ENCODE measurements around the gene CFAP410. TPM values are rescaled to one million over a fixed set of nuclear protein-coding genes. Genes with fewer than 3 reads are reported as not detected.

CFAP410 gene
- total RNA-seq, 1 donor from 2014 or later, result 11.2 TPM

DNA sequence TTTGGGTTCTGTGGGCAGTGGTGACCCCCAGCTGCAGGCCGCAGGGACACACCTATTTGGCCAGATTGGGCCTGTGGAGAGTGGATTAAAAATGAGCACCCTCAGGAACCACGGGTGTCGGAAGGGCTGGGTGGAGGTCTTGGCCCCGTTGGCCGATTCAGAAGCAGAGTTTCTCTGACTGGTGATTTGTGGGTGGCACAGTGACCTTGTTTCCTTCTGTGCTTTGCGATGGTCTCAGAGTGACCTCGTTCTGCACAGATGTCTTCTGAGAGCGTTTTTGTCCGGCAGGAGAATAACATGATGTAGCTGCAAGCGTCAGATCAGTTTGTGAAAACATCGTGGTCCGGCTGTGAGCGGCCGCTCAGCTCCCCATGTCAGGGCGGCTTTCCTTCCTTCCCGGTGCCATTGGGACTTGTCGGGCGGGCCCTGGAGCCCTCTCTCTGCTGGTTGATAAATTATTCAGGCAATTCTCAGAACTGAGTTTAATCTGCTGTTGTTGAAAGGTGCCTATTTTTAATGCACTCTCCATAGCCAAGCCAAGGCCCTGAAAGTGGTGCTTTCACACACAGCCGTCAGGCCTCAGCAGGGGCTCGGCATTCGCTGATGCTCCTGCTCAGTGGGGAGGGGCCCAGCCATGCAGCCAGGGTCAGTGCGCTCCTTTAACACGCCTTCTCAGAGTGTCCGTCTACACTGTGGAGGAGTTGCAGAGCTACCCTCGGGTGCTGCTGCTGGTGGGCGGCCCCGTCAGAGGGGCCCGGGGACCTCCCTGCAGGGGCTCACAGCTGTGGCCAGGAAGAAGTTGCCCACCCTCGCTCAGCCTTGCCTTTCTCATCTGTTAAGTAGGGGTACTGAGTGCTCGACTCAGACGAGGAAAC lies 41.0 kb upstream of the CFAP410 start:
- DNase-seq (ENCODE audit: low read depth), result no peak
- TF ChIP-seq, protein P1, sequence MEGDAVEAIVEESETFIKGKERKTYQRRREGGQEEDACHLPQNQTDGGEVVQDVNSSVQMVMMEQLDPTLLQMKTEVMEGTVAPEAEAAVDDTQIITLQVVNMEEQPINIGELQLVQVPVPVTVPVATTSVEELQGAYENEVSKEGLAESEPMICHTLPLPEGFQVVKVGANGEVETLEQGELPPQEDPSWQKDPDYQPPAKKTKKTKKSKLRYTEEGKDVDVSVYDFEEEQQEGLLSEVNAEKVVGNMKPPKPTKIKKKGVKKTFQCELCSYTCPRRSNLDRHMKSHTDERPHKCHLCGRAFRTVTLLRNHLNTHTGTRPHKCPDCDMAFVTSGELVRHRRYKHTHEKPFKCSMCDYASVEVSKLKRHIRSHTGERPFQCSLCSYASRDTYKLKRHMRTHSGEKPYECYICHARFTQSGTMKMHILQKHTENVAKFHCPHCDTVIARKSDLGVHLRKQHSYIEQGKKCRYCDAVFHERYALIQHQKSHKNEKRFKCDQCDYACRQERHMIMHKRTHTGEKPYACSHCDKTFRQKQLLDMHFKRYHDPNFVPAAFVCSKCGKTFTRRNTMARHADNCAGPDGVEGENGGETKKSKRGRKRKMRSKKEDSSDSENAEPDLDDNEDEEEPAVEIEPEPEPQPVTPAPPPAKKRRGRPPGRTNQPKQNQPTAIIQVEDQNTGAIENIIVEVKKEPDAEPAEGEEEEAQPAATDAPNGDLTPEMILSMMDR (conservative IDR thresholded peaks at IDR 0.05; ENCODE audit: low read depth, low read length), result no peak
- no peak overlapping the region for H3K4me3 ChIP-seq (ENCODE audit: low read depth, low read length)

DNA sequence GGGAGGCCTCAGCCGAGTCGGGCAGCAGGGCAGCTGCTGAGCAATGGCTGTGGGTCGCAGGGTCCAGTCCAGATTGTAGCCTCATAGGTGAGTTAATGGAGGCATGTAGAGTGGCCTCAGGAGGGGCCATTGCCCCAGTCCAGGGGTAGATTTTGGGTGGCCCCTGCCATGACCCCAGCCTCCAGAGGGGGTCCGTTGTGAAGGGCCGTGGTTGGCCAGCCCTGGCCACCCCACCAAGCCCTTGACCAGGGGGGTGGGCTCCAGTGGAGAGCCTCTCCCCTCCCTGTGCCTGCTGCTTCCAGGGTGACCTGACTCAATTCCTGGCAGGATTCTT lies 40.3 kb upstream of the CFAP410 start:
- TF ChIP-seq, protein P1 (conservative IDR thresholded peaks at IDR 0.05; ENCODE audit: low read depth, low read length), result no peak
- no peak overlapping the region for H3K4me3 ChIP-seq (ENCODE audit: low read depth, low read length)

DNA sequence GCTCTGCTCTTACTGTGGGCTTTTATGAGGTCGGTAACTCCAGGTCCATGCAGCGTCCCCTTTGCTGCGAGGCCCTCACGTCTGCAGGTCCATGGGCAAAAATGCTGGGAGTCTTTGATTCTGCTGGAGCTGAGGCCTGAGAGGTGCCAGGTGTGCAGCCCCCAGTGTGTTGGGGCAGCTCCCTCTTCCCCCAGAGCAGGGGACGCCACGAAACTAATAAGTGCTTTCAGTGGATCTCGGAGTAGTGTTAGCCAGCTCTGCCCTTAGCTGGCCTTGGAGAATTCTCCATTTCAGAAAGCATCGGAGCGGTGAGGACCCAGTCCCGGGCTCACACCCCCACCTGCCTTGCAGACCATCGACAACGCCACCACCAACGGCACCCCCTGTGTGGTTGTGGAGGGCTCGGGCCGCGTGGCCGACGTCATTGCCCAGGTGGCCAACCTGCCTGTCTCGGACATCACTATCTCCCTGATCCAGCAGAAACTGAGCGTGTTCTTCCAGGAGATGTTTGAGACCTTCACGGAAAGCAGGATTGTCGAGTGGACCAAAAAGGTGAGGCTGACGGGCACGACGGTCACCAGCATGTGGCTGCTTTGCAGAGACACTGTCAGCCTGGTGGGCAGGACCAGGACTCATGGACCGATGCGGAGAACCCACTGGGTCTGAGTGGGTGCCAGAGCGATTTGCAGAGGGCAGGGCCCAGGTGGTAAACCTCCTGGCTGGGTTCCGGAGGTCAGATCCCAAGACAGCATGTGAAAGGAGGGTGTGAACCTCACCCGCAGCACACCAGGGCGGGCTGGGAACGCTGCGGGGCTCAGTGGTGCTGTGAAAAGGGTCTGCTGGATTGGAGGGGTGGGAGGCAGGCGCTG lies 39.7 kb upstream of the CFAP410 start:
- DNase-seq (ENCODE audit: low read depth), result no peak
- H3K4me3 ChIP-seq (ENCODE audit: low read depth, low read length), result no peak overlapping the region
- TF ChIP-seq, protein P1 (conservative IDR thresholded peaks at IDR 0.05; ENCODE audit: low read depth, low read length), result no peak

More for the DNA sequence above, 40.3 kb upstream of the CFAP410 start:
- DNase-seq (ENCODE audit: low read depth), result no peak

DNA sequence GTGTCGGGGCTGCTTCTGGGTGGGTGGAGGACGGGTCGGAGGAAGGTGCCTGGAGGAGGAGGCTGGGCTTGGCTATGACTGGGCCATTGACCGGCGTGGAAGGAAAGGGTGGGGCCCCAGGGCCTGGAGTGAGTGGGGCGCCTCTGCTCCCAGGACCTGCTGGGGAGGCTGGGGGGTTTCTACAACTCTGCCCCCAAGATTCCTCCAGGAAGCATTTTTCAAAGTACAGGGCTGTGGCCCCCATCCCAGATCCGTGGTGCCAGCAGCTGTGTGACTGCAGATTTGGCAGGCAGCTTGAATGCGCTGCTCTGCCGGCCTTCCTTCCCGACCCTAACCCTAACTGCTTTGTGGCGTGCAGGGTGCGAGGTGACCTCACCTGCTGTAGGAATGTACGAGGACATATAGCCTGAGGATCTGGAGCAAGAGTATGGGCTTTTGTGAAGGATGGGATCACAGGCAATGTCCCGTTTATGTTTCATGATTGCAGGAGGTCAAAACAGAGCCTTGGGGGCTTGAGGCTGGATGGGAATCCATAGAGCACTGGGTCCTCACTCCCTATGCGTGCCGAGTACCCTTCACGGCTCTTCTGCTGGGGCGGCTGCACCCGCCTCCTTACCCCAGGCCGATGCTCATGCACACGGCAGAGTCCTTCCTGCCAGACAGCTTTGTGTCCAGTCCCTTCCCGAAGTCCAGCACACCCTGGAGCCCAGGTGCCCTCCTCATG lies 38.9 kb upstream of the CFAP410 start:
- H3K4me3 ChIP-seq (ENCODE audit: low read depth, low read length), result no peak overlapping the region
- no peak for DNase-seq (ENCODE audit: low read depth)
- TF ChIP-seq, protein P1 (conservative IDR thresholded peaks at IDR 0.05; ENCODE audit: low read depth, low read length), result no peak

DNA sequence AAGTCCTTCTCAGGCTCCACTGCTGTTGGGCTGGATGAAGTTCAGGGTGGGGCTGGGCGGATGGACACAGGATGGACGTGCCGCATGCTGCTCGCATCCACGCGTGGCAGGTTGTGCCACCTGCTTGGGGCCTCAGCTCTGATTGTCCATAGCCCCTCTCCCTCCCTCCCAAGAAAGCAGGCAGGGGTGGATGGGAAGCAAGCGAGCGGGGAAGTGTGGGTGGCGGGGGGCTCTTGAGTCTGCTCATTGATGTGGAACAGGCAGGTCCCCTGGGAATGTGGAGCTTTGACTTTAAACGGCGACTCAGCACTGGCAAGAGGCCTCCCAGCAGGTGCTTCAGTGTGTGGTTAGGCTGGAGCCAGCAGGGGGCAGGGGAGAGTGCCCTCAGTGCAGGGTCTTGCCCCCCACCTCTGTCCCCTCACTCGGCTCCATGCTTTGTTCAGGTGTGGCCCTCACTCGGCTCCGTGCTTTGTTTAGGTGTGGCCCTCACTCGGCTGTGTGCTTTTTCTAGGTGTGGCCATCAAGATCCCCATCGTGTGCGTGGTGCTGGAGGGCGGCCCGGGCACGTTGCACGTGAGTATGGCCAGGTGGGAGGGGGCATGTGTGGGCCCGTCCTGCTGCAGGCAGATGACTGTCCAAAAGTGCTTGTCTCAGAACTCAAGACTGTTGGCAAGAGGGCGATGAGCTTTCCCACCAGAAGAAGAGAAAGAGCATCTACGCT lies 38.2 kb upstream of the CFAP410 start:
- no peak overlapping the region for H3K4me3 ChIP-seq (ENCODE audit: low read depth, low read length)
- TF ChIP-seq, protein P1 (conservative IDR thresholded peaks at IDR 0.05; ENCODE audit: low read depth, low read length), result no peak
- DNase-seq (ENCODE audit: low read depth), result no peak

DNA sequence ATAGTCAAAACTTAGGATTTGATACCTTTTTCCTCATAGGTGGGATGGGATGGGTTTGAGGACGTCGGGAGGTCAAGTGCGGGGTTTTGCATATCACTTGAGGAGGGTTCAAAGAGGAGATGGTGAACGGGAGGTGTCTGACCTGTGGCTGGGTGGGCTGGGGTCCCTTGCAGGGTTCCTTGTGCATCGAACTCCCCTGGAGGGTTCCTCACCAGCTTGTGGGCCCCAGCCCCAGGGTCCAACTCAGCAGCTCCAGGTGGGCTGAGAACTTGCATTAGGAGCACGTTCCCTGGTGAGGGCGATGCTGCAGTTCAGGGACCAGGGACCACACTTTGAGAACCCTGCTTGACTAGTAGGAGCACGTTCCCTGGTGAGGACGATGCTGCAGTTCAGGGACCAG lies 37.4 kb upstream of the CFAP410 start:
- no peak for DNase-seq (ENCODE audit: low read depth)
- H3K4me3 ChIP-seq (ENCODE audit: low read depth, low read length), result no peak overlapping the region
- TF ChIP-seq, protein P1 (conservative IDR thresholded peaks at IDR 0.05; ENCODE audit: low read depth, low read length), result no peak
